Stimulated activated naive CD4-positive, alpha-beta T cell treated with Interleukin-2 at 50 U/mL for 16 hours (primary cell): ENCODE data around the gene YJEFN3.

Experiments
- DNase-seq: peaks from one replicate; lab custom pipeline; 2025; lab: John Stamatoyannopoulos, UW

The YJEFN3 gene

DNA sequence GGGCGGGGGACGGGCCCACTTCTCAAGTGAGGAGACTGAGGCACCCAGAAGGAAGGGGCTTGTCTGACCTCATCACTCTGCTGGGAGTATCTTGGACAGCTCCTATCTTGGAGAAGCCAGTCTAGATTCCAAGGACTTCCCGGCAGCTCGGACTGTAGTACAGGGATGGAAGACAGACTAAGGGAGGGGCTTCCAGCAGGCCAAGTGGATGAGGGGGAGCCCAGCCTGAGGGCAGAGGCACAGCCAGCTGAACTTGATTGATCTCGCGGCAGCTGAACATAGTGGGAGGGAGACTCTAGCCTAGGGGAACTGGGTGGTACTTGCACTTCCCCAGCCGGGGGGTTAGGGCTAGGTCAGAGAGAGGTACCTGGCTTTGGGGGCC lies 10.1 kb downstream of the YJEFN3 start:
- no peak for DNase-seq

DNA sequence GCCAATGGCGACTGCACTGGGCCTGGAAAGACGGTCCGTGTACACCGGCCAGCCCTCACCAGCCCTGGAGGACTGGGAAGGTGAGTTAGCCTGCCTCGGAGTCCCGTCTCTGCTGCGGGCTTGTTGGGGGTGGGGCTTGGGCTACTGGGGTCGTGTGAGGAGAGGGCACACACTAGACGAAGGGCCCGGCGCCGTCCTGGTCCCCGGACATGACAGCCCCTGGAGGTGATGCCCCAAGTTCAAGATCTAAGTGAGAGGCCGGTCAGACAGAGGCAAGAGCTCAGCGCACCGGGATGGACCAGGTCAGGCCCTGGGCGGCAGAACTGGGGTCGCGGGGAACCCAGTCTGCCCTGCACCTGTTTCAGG lies 11.0 kb downstream of the YJEFN3 start:
- no peak for DNase-seq

DNA sequence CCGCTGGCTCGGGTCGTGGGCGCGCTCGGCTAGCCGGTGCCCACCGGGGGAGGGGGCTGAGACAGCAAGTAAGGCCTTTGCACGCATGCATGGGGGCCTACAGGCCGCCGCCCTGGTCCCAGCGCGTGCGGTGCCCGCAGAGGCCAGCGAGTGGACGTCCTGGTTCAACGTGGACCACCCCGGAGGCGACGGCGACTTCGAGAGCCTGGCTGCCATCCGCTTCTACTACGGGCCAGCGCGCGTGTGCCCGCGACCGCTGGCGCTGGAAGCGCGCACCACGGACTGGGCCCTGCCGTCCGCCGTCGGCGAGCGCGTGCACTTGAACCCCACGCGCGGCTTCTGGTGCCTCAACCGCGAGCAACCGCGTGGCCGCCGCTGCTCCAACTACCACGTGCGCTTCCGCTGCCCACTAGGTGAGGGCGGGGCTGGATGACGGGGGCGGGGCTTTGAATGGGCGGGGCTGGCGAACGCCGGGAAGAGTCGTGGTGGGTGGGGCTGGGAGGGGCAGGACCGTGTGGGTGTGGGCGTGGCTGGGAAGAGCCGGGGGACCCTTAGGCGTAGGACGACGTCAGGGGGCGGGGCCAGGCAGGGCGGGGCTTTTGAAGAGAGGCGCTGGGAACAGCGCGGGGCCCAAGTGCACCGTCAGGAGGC lies 11.5 kb downstream of the YJEFN3 start:
- DNase-seq: peak; percentile 61

DNA sequence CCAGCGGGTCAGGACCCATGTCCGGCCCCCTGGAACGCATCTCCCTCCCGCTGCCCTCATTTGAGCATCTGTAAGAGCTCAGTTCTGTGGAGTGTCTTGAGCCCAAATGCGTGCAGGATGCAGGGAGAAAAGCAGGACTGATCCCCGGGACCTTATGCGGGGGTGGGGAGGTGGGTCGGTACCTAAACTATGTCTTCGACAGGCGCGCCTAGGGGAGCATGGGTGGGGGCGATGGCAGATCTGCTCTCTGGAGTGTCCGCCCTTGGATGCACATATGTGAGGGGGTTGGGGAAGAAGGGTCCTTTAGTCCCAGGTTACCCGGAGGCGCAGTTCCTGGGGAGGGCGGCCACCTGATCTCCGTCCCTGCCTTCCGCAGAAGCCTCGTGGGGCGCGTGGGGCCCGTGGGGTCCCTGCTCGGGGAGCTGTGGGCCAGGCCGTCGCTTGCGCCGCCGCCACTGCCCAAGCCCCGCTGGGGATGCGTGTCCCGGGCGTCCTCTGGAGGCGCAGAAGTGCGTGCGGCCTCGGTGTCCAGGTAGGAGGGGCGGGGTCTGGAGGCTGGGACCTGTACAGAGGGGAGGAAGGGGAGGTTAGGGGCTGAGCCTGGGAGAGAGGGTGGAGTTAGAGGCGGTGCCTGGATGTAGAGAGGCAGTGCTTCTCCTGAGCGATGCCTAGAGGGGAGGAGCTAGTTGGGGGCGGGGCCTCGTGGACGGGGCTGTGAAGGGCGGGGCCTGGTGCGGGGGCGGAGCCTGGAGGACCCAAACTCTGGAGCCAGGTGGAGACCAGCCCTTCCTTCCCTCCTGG lies 12.2 kb downstream of the YJEFN3 start:
- DNase-seq: peak; percentile 66

DNA sequence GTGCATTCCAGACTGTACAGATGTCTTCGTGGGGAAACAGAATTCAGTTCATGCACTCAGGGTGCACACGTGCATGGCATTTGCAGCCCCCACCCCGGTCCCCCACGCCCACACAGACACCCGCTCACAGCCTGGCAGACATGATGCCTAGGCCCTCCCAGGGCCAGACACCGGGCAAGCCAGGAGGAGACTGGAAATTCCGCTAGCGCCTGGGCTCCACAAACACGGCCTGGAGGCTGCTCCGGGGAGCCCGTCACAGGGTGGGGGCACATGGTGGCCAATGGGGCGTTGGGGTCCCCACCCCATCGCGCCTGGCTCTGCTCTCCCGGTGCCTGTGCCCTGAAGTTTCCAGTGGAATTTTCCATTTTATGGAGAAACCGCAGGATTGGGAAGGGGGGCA lies 12.9 kb downstream of the YJEFN3 start:
- no peak for DNase-seq

DNA sequence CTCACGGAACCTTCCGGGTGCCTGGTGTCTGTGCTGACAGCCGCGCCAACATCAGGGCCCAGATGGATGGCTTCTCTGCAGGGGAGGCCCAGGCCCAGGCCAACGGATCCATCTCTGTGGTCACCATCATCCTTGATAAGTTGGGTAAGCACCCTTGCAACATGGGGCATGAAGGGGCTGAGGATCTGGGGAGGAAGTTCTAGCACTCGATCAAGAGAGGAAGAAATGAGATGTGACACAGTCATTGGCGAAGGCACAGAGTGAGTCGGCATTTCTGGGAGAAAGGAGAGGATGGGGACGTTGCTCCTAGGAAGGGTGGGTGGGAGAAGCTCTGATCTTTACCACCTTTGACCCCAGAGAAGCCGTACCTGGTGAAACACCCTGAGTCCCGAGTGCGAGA lies 13.8 kb downstream of the YJEFN3 start:
- DNase-seq: no peak

DNA sequence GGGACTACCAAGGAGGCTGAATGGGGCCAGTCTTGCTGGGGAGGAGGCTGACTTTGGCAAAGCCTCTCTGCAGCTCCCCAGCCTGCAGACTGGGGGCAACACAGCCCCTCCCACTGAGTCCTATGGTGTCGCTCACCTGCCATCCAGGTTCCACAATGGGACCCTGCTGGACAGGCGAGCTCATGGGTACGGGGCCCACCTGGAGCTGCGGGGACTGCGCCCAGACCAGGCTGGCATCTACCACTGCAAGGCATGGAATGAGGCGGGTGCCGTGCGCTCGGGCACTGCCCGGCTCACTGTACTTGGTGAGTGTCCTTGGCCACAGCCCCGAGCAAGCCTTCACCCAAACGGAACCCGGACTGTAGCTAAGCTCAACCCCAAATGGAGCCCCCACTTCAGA lies 14.4 kb downstream of the YJEFN3 start:
- DNase-seq: no peak

DNA sequence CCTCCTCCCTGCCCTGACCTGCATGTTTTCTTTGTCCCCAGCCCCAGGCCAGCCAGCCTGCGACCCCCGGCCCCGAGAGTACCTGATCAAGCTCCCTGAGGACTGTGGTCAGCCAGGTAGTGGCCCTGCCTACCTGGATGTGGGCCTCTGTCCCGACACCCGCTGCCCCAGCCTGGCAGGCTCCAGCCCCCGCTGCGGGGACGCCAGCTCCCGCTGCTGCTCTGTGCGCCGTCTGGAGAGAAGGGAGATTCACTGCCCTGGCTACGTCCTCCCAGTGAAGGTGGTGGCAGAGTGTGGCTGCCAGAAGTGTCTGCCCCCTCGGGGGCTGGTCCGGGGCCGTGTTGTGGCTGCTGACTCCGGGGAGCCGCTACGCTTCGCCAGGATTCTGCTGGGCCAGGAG lies 14.9 kb downstream of the YJEFN3 start:
- DNase-seq: no peak

DNA sequence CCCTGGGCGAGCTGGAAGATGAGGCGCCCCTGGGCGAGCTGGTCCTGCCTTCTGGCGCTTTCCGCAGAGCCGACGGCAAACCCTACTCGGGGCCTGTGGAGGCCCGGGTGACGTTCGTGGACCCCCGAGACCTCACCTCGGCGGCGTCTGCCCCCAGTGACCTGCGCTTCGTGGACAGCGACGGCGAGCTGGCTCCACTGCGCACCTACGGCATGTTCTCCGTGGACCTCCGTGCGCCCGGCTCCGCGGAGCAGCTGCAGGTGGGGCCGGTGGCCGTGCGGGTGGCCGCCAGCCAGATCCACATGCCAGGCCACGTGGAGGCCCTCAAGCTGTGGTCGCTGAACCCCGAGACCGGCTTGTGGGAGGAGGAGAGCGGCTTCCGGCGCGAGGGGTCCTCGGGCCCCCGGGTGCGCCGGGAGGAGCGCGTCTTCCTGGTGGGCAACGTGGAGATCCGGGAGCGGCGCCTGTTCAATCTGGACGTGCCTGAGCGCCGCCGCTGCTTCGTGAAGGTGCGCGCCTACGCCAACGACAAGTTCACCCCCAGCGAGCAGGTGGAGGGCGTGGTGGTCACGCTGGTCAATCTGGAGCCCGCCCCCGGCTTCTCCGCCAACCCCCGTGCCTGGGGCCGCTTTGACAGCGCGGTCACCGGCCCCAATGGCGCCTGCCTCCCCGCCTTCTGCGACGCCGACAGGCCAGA lies 15.7 kb downstream of the YJEFN3 start:
- no peak for DNase-seq

DNA sequence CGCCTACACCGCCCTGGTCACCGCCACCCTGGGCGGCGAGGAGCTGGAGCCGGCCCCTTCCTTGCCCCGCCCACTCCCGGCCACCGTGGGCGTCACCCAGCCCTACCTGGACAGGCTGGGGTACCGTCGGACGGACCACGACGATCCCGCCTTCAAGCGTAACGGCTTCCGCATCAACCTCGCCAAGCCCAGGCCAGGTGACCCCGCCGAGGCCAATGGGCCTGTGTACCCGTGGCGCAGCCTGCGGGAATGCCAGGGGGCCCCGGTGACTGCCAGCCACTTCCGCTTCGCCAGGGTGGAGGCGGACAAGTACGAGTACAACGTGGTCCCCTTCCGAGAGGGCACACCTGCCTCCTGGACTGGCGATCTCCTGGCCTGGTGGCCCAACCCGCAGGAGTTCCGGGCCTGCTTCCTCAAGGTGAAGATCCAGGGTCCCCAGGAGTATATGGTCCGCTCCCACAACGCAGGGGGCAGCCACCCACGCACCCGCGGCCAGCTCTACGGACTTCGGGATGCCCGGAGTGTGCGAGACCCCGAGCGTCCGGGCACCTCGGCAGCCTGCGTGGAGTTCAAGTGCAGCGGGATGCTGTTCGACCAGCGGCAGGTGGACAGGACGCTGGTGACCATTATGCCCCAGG lies 16.4 kb downstream of the YJEFN3 start:
- no peak for DNase-seq

DNA sequence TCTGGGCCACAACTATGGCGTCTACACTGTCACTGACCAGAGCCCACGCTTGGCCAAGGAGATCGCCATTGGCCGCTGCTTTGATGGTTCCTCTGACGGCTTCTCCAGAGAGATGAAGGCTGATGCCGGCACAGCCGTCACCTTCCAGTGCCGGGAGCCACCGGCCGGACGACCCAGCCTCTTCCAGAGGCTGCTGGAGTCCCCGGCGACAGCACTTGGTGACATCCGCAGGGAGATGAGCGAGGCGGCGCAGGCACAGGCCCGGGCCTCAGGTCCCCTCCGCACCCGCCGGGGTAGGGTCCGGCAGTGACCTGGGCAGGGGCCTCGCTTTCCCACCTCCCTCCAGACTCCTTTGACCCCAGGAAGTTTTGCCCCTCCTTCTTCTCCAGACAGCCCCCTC lies 17.0 kb downstream of the YJEFN3 start:
- DNase-seq: no peak

DNA sequence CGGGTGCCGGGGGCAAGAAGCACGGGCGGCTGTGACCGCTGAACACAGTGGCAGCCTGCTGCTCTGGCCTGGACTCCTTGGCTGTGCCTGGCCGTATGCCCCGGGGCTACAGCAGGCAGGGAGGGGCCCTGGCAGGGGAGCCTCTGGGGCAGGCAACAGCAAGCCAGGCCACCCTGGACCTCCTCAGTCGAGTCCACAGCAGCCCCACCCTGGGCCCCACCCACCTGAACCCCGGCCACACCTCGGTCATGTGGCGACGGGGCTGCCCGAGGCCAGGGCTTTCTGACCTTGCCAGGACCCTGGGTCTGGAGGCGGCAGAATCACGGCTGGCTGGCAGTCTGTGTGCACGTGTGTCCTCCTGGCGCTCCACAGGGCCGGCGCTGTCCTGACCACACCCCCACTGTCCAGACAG lies 18.0 kb downstream of the YJEFN3 start:
- no peak for DNase-seq

DNA sequence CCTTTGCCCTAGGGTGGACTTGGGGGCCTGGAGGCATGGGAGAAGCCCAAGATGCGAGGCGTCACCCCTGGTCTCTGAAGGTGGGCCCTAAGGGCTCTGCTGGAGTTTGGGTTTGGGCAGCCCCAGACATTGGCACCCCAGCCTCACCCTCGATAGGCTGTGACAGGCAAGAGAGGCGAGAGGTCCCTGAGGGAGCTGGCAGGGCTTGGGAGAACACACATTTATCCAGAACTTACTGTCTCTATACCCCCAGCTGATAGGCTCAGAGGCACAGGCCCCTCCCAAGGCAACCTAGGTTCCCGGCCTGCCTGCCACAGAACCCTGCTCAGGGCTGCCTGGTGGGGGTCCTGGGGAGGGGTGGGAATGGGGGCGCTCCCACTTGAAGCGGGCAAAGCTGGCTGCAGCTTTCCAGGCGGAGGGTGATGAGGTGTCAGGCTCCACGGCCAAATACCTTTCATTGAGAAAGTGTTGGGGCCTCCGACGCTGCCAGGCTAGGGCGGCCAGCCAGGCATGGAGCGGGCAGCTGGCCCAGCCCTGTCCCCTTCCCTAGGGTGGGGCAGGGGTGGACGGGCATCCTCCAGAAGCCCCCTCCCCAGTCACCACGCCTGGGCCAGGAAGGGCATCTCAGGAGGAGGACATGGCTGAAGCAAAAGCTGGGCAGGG lies 19.1 kb downstream of the YJEFN3 start:
- no peak for DNase-seq

DNA sequence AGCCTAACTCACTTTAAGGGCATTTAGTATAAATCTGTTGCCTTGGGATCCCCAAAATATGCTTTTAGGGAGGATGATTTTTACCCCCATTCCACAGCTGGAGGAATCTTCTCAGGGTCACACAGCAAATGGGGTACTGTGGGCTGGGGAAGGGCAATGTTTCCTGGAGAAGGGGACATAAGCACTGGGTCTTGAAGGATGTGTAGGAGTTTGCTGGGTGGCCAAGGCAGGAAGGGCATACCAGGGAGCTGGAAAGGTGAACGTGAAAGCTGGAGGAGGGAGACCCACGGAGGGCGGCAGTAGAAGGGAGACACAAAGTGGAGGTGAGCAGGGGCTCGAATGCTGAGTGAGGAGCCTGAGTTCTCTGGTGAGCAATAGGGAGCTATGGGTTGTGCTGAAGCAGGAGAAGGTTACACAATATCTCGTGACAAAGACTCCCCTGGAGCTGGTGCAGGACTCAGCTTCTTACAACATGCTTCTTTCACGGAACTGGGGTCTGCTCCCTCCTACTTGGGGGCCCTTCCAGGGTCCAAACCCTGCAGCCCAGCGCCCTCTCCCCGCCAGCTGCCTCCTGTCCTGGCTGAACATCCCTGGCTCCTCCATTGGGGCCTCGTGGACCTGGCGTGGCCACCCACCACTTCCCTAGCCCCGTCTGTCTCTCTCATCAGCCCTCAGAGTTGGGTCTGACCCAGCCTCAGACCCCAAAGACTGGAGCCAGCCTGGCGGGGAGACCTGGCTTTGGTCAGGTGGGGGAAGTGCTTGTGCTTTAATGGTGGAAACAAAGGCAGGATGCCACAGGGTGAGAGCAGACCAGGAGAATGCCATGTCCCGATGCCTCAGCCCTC lies 20.4 kb downstream of the YJEFN3 start:
- DNase-seq: no peak

DNA sequence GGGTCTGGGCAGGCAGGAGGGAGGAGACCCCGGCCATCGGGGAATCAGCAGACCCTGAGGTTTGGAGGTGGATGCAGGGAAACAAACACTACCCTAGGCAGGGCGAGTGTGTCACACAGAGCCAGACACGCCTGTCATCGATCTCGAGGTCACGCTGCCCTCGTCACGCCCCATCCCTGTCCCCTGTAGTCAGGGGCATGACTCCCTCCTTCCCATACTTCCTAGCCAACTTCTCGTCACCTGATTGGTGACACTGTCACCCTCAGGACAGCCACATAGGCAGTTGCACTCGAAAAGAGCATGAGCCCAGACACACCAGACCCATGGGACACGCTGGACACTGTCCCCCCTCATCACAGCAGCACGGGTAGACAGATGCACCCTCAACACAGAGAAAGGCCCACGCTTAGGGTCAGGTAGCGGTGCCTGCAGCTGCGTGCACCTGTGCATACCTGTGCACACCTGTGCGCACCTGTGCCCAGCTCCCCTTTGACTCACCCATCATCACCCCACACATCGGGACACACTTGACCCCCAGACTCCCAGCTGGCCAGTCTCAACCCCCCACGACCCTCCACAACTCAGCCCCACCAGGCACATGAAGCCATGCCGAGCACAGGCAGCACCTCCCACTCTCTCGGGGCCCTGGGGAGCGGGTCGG lies 21.2 kb downstream of the YJEFN3 start:
- no peak for DNase-seq

DNA sequence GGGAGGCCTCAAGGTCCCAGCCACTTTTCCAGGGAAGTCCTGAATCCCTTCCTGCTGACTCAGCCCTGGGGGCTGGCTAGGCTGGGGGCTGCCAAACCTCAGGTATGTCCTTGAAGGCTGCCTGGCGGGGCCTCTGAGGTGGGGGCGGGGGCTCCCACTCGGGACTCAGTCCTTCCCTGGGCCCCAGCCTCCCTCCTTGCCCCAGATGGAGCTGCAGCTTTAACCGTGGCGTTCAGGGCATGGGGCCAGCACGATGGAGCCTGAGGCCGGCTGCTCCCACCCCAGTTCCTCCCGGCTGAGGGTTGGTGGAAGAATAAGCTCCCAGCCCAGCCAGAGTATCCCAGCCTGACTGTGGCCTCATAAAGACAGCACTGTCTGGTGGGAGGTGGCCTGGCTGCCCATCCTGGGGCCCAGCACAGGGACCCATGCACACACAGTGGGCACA lies 21.8 kb downstream of the YJEFN3 start:
- DNase-seq: no peak

DNA sequence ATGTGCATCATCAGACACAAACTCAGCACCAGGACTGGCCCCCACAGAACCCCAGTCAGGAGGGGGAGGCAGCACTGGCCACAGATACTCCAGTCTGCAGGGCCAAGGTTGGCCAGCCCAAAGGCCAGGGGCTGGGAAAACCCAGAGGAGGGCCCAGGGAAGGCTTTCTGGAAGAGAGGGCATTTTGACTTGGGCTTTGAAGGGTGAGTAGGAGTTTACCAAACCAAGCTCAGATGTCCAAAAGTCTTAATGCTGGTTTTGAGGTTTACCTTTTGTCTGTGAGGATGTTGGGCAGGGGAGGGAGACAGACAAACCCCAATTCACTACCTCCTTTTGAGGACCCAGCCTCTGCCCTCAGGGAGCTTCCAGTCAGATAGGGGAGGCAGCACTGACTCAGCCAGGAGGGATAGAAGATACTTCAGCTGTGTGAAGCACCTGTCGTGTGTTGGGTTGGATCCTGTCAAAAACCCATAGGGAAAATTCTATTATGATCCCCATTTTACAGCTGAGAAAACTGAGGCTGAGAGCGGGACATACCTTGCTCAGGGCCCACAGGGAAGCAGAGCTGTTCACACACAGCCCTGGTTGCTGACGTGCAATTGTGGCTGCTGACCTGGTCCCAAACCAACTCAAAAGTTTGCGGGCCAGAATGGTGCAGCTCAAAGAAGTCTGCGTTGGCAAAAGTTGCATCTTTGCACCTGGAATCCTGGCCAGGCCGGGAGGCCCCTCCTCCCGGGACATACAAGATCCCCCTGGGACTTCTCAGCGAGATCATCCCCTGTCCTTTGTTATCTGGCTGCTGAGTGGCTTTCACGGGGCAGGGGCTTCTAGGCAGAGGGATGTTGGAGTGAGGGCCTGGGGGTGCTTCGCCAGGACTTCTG lies 22.5 kb downstream of the YJEFN3 start:
- no peak for DNase-seq

DNA sequence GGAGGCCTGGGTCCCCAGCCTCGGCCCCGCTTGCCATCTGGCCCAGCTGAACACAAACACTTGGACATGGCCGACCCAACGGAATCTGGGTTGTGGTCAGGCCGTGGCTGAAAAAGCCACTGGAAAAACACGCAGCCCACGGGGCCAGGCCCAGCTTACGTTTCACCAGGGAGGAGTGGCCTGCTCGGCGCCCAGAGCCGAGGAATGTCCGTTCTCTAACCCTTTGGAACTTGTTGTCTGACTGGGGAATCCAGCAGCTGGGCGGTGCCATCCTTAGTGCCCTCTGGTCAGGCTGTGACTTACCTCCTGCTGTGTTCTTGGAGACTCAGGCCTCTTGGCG lies 23.1 kb downstream of the YJEFN3 start:
- DNase-seq: no peak

DNA sequence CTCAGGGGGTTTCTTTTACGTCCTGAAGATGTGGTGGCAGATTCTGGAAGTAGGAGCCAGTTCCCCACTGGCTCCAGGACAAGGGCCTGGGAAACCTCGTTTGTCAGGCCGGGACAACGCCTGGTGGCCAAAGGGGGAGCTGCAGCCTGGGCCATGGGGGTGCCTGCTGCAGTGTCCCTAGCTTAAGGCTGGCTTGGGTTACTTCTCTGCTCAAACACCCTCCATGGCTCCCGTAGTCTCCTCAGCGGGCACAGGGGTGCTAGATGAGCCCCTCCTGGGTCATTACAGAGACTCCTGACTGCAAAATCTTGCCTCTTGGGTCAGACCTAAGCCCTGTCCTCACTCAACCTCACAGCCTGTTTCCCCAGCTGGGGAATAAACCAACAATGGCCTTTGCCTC lies 24.1 kb downstream of the YJEFN3 start:
- no peak for DNase-seq

DNA sequence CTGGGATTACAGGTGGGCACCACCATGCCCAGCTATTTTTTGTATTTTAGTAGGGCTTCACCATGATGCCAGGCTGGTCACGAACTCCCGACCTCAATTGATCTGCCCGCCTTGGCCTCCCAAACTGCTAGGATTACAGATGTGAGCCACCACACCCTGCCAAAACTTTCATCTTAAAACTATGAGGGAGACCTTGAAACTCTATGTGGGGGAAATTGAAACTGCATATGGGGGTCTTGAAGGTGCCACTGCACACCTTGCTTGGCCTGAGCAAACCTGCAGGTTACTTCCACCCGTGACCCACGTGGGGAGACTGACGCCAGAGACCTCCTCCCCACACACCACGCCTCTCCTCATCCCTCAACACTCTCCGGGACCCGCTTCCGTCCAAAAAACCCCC lies 25.0 kb downstream of the YJEFN3 start:
- DNase-seq: no peak
